ENCODE data around the gene SPHK1.

Gene SPHK1

GRCh38 chr17:76434870-76435269, 50.5 kb downstream of the SPHK1 start:
- DNase-seq: no peak

GRCh38 chr17:76435751-76436150, 51.3 kb downstream of the SPHK1 start:
- no peak for DNase-seq
